SK-N-SH (cell line): ENCODE measurements around the gene KCTD15. TPM values are rescaled to one million over a fixed set of nuclear protein-coding genes. Genes with fewer than 3 reads are reported as not detected.

Experiments used
- CTCF ChIA-PET: fragments of 300-600, 350-600 bp; formaldehyde crosslinking; extraction: SDS; loops from one replicate; lab custom pipeline; 2021; lab: Yijun Ruan, JAX
- POLR2A ChIA-PET: fragments of 350-600 bp; sonication (Branson Sonifier 250); formaldehyde crosslinking; extraction: SDS; loops from one replicate; lab custom pipeline; 2020; ENCODE audit warnings: antibody characterized with exemption, inconsistent platforms; lab: Yijun Ruan, JAX
- DNase-seq: peaks from one replicate; pipeline ENCODE4 v3.0.0; 2012
- H2AFZ ChIP-seq: fragments of 200-600 bp; sonication (generic); 2 replicates; pipeline ENCODE4 v1.8.1; 2016; ENCODE audit warnings: antibody characterized with exemption, mild to moderate bottlenecking, low read depth
- H3F3A ChIP-seq: fragments of 200-600 bp; sonication (generic); replicated peaks from 2 replicates; pipeline ENCODE3; 2016; ENCODE audit warnings: antibody characterized with exemption, mild to moderate bottlenecking; ENCODE audit not compliant: insufficient read depth
- H3K27ac ChIP-seq, 2 experiments: fragments of 200-500 bp in 1 of 2; fragments of 200-600 bp in 1 of 2; sonication (Bioruptor generic) in 1 of 2; sonication (generic), shearing (Covaris generic) in 1 of 2; 2 replicates each; pipeline versions ENCODE4 v1.5.1 to v1.6.1; 2014 to 2016; ENCODE audit warnings: low read depth in 2 of 2, inconsistent platforms in 1 of 2, low read length in 1 of 2, mild to moderate bottlenecking in 1 of 2, mixed read lengths in 1 of 2
- H3K27me3 ChIP-seq: fragments of 200-600 bp; sonication (generic), shearing (Covaris generic); 2 replicates; pipeline ENCODE4 v1.6.1; 2016; ENCODE audit warnings: mixed run types; ENCODE audit not compliant: insufficient read depth
- H3K36me3 ChIP-seq, 2 experiments: fragments of 200-500 bp in 1 of 2; fragments of 200-600 bp in 1 of 2; sonication (Bioruptor generic) in 1 of 2; sonication (generic) in 1 of 2; replicated peaks in 1 of 2; 2 replicates each; pipeline versions ENCODE3 to v1.5.1; 2014 to 2016; ENCODE audit warnings: low read length in 1 of 2, mild to moderate bottlenecking in 1 of 2; ENCODE audit not compliant: insufficient read depth in 2 of 2, control insufficient read depth in 1 of 2
- H3K4me1 ChIP-seq, 2 experiments: fragments of 200-500 bp in 1 of 2; fragments of 200-600 bp in 1 of 2; sonication (Bioruptor generic) in 1 of 2; sonication (generic), shearing (Covaris generic) in 1 of 2; 2 replicates each; pipeline versions ENCODE4 v1.5.1 to v1.6.1; 2014 to 2016; ENCODE audit warnings: low read depth in 1 of 2, low read length in 1 of 2, mixed run types in 1 of 2; ENCODE audit not compliant: insufficient read depth in 2 of 2, control insufficient read depth in 1 of 2
- H3K4me2 ChIP-seq: fragments of 200-600 bp; sonication (generic), shearing (Covaris generic); 2 replicates; pipeline ENCODE4 v1.6.1; 2017; ENCODE audit warnings: mixed run types
- H3K4me3 ChIP-seq, 2 experiments: fragments of 200-500 bp in 1 of 2; fragments of 200-600 bp in 1 of 2; sonication (Bioruptor generic) in 1 of 2; sonication (generic), shearing (Covaris generic) in 1 of 2; 2 replicates each; pipeline versions ENCODE4 v1.5.1 to v1.8.1; 2014 to 2016; ENCODE audit warnings: low read depth in 2 of 2, inconsistent platforms in 1 of 2, low read length in 1 of 2, mild to moderate bottlenecking in 1 of 2, mixed read lengths in 1 of 2, moderate library complexity in 1 of 2
- H3K79me2 ChIP-seq: fragments of 200-600 bp; sonication (generic); 2 replicates; pipeline ENCODE4 v1.8.1; 2017; ENCODE audit warnings: mild to moderate bottlenecking; ENCODE audit not compliant: insufficient read depth
- H3K9ac ChIP-seq: fragments of 200-600 bp; sonication (generic); 2 replicates; pipeline ENCODE4 v1.6.1; 2017; ENCODE audit warnings: mixed run types
- H3K9me2 ChIP-seq: fragments of 200-600 bp; sonication (generic); 2 replicates; pipeline ENCODE4 v1.6.1; 2017; ENCODE audit warnings: mixed run types
- H3K9me3 ChIP-seq: fragments of 200-600 bp; sonication (generic); 2 replicates; pipeline ENCODE4 v1.6.1; 2017; ENCODE audit warnings: mixed run types, mild to moderate bottlenecking, moderate library complexity
- H4K20me1 ChIP-seq: fragments of 200-600 bp; sonication (generic); 2 replicates; pipeline ENCODE4 v1.6.1; 2017; ENCODE audit warnings: mild to moderate bottlenecking, mixed run types; ENCODE audit not compliant: insufficient read depth
- CHD2 ChIP-seq: fragments of 150-350 bp; IDR thresholded peaks from 2 replicates; pipeline ENCODE4 v1.6.1; 2018; ENCODE audit warnings: low read length; ENCODE audit not compliant: partially characterized antibody
- CTCF ChIP-seq: fragments of 200-600 bp; sonication (generic); IDR thresholded peaks from 2 replicates; pipeline ENCODE4 v1.6.1; 2017; ENCODE audit warnings: antibody characterized with exemption, mild to moderate bottlenecking, moderate library complexity
- EP300 ChIP-seq, 2 experiments: IDR thresholded peaks; 2 replicates each; pipeline versions ENCODE4 v1.4.0 to v1.6.1; 2012; ENCODE audit warnings: borderline replicate concordance in 1 of 2, low read depth in 1 of 2, low read length in 1 of 2
- MXI1 ChIP-seq: IDR thresholded peaks from 2 replicates; pipeline ENCODE4 v1.6.1; 2012; ENCODE audit warnings: mild to moderate bottlenecking, low read depth, low read length, improper control_type of control experiment
- NRF1 ChIP-seq: IDR thresholded peaks from 2 replicates; pipeline ENCODE4 v1.6.1; 2012; ENCODE audit warnings: low read depth, mild to moderate bottlenecking, low read length
- RAD21 ChIP-seq: IDR thresholded peaks from 2 replicates; pipeline ENCODE4 v1.6.1; 2012; ENCODE audit warnings: mild to moderate bottlenecking, low read length
- RCOR1 ChIP-seq: fragments of 150-350 bp; IDR thresholded peaks from 2 replicates; pipeline ENCODE4 v1.6.1; 2017; ENCODE audit warnings: antibody characterized with exemption, low read length
- RFX5 ChIP-seq: IDR thresholded peaks from 2 replicates; pipeline ENCODE4 v1.6.1; 2012; ENCODE audit warnings: mild to moderate bottlenecking, improper control_type of control experiment, low read length
- RXRA ChIP-seq: IDR thresholded peaks from 2 replicates; pipeline ENCODE4 v1.4.0; 2012; ENCODE audit warnings: low read depth, mild to moderate bottlenecking, borderline replicate concordance
- SMC3 ChIP-seq: IDR thresholded peaks from 2 replicates; pipeline ENCODE4 v1.6.1; 2012; ENCODE audit warnings: low read depth, low read length, improper control_type of control experiment
- TCF12 ChIP-seq: IDR thresholded peaks from 2 replicates; pipeline ENCODE4 v1.4.0; 2012
- WGBS: methylation state at CpG from one replicate; pipeline ENCODE4 v1.1.6; 2017; ENCODE audit warnings: low lambda C conversion rate; 5-methylcytosine and 5-hydroxymethylcytosine counted together
- polyA plus RNA-seq, 3 experiments: library from polyadenylated mRNA; depleted of rRNA; stranded (reverse); fragments of >200 nt; gene quantifications; 2 replicates each; pipeline ENCODE4 v1.2.3, GENCODE V29; 2012

The KCTD15 gene
- polyA plus RNA-seq, 1 of the 3 experiments (the other 2 are of a cell fraction) = 15.5 TPM

GRCh38 chr19:33778089-33778791 lies 18.4 kb upstream of the KCTD15 start:
- peak overlapping the region; percentile 84 for H3K4me2 ChIP-seq
- H3F3A ChIP-seq = no peaks in the 10 kb centered on the region
- no peaks in the 10 kb centered on the region for H3K79me2 ChIP-seq
- H2AFZ ChIP-seq = 0 out of 2 replicates have a peak overlapping the region, but pooled peaks have one; percentile 79
- no peaks in the 10 kb centered on the region; the same call in 1 of the 2 replicates for H3K27me3 ChIP-seq
- 16% methylated on average over 24 of the region's 49 CpGs for WGBS
- no peaks in the 10 kb centered on the region for H3K36me3 ChIP-seq
- no peak overlapping the region for H3K9ac ChIP-seq
- no peaks in the 10 kb centered on the region for H3K9me3 ChIP-seq
- TF ChIP-seq RAD21 (peak; percentile 99), CTCF (peak; percentile 97), MXI1 (peak; percentile 52; the same call in 1 of the 2 replicates), RCOR1 (peak; percentile 52; the same call in 1 of the 2 replicates), EP300 (IDR thresholded peaks at IDR 0.05; ENCODE audit: borderline replicate concordance in 1 of 2, low read depth in 1 of 2, low read length in 1 of 2) (no peak), TCF12 (no peak), CHD2 (peak; percentile 62), NRF1 (peak; percentile 22; the same call in 1 of the 2 replicates), SMC3 (peak; percentile 99), RXRA (no peak)
- H3K9me2 ChIP-seq = no peaks in the 10 kb centered on the region
- ChIA-PET CTCF (interaction anchor here (0.6 to 5.8 kb wide), 183 partner anchors 9 to 1102 kb away, joined by 3 to 336 read pairs (median 5); partner anchors contain the start of genes CEBPA, KCTD15 and LSM14A), POLR2A (interaction anchor here (0.8 to 1.5 kb wide), 3 partner anchors 18 to 394 kb away, joined by 5 to 7 read pairs (median 5); partner anchors contain the start of genes KCTD15 and LSM14A)
- no peak overlapping the region for H3K27ac ChIP-seq
- peak; percentile 98 for DNase-seq
- H3K4me3 ChIP-seq = peak overlapping the region in 1 of 2 experiments; percentile 53; a peak in 2 of 4 replicates
- H3K4me1 ChIP-seq = peaks cover 0 to 21% of the 10 kb centered on the region in 2 experiments; a peak in 1 of 4 replicates
- no peaks in the 10 kb centered on the region for H4K20me1 ChIP-seq

- CTCF ChIA-PET = interaction anchor here (1.0 to 5.8 kb wide), 11 partner anchors 13 to 370 kb away, joined by 3 to 336 read pairs (median 29); partner anchors contain the start of gene KCTD15
- Histone ChIP-seq H3F3A (no peaks in the 10 kb centered on the region), H3K36me3 (no peaks in the 10 kb centered on the region), H3K4me3 (no peak overlapping the region), H3K4me2 (no peak overlapping the region), H3K9ac (no peak overlapping the region), H3K9me2 (no peaks in the 10 kb centered on the region), H3K27ac (no peak overlapping the region), H3K27me3 (no peaks in the 10 kb centered on the region; the same call in 1 of the 2 replicates), H3K9me3 (no peaks in the 10 kb centered on the region), H2AFZ (no peak overlapping the region), H3K4me1 (peaks cover 0 to 7% of the 10 kb centered on the region in 2 experiments; a peak in 1 of 4 replicates), H4K20me1 (no peaks in the 10 kb centered on the region), H3K79me2 (no peaks in the 10 kb centered on the region)
- DNase-seq = no peak
- 69% methylated on average over 7 of the region's 7 CpGs for WGBS
- POLR2A ChIA-PET = no interaction called here
- TF ChIP-seq TCF12 (no peak), MXI1 (no peak), RFX5 (no peak), CTCF (no peak), RXRA (no peak)
Measured at GRCh38 chr19:33779849-33780248, 16.8 kb upstream of the KCTD15 start.
